Neural progenitor cell (in vitro differentiated cells): ENCODE results near the gene BOLL. TPM values are rescaled to one million over a fixed set of nuclear protein-coding genes. Genes with fewer than 3 reads are reported as not detected.

ENCODE experiments used
- DNase-seq: peaks from one replicate; pipeline ENCODE4 v3.0.0-alpha.2; 2016; ENCODE audit warnings: low spot score
- H2AFZ ChIP-seq: fragments of 200-600 bp; sonication (generic); replicated peaks from 2 replicates; pipeline ENCODE4 v1.6.1; 2016; ENCODE audit warnings: antibody characterized with exemption
- H3F3A ChIP-seq: fragments of 200-600 bp; sonication (generic); 2 replicates; pipeline ENCODE4 v1.6.1; 2016; ENCODE audit warnings: antibody characterized with exemption, low read depth
- H3K27ac ChIP-seq: fragments of 200-600 bp; sonication (generic); 2 replicates; pipeline ENCODE4 v1.5.1; 2016; ENCODE audit warnings: mild to moderate bottlenecking
- H3K27me3 ChIP-seq: fragments of 200-600 bp; sonication (generic); 2 replicates; pipeline ENCODE4 v1.6.1; 2016; ENCODE audit warnings: mild to moderate bottlenecking, moderate library complexity
- H3K36me3 ChIP-seq: fragments of 200-600 bp; sonication (generic); 2 replicates; pipeline ENCODE4 v1.5.1; 2016
- H3K4me1 ChIP-seq: fragments of 200-600 bp; sonication (generic); 2 replicates; pipeline ENCODE4 v1.6.1; 2016; ENCODE audit warnings: mixed run types
- H3K4me2 ChIP-seq: fragments of 200-600 bp; sonication (generic); 2 replicates; pipeline ENCODE4 v1.6.1; 2016
- H3K4me3 ChIP-seq: fragments of 200-600 bp; sonication (generic); 2 replicates; pipeline ENCODE4 v1.5.1; 2016
- H3K79me2 ChIP-seq: fragments of 200-600 bp; sonication (generic); 2 replicates; pipeline ENCODE4 v1.6.1; 2016; ENCODE audit warnings: low read depth
- H3K9ac ChIP-seq: fragments of 200-600 bp; sonication (generic); 2 replicates; pipeline ENCODE4 v1.6.1; 2016
- H3K9me3 ChIP-seq: fragments of 200-600 bp; sonication (generic); 2 replicates; pipeline ENCODE4 v1.5.1; 2016; ENCODE audit warnings: low read depth
- H4K20me1 ChIP-seq: fragments of 200-600 bp; sonication (generic); 2 replicates; pipeline ENCODE4 v1.6.1; 2016; ENCODE audit warnings: low read depth
- H3K27ac Mint-ChIP-seq: 3 replicates; pipeline ENCODE4 v1.8.0; 2021; ENCODE audit warnings: mixed read lengths
- H3K27me3 Mint-ChIP-seq: 2 replicates; pipeline ENCODE4 v1.8.0; 2022; ENCODE audit warnings: low read depth, mild to moderate bottlenecking, inconsistent platforms, moderate library complexity, mixed read lengths; ENCODE audit not compliant: insufficient read depth
- H3K36me3 Mint-ChIP-seq: 3 replicates; pipeline ENCODE4 v1.8.0; 2021; ENCODE audit warnings: mixed read lengths
- H3K4me1 Mint-ChIP-seq: 3 replicates; pipeline ENCODE4 v1.8.0; 2021; ENCODE audit warnings: mixed read lengths
- H3K4me3 Mint-ChIP-seq: 3 replicates; pipeline ENCODE4 v1.8.0; 2021; ENCODE audit warnings: mild to moderate bottlenecking, moderate library complexity, mixed read lengths
- H3K9me3 Mint-ChIP-seq: 3 replicates; pipeline ENCODE4 v1.8.0; 2020; ENCODE audit warnings: mixed read lengths
- CTCF ChIP-seq: fragments of 200-600 bp; sonication (generic); IDR thresholded peaks from 2 replicates; pipeline ENCODE4 v1.5.1; 2017; ENCODE audit warnings: antibody characterized with exemption, mild to moderate bottlenecking
- EZH2 ChIP-seq: fragments of 200-600 bp; sonication (generic); IDR thresholded peaks from 2 replicates; pipeline ENCODE4 v1.6.1; 2017; ENCODE audit warnings: antibody characterized with exemption, mild to moderate bottlenecking, moderate library complexity
- EZH2phosphoT487 ChIP-seq: fragments of 200-600 bp; sonication (generic); IDR thresholded peaks from 2 replicates; pipeline ENCODE4 v1.6.1; 2017; ENCODE audit warnings: antibody characterized with exemption
- total RNA-seq: library from RNA; depleted of rRNA; stranded (reverse); fragments of >200 nt; gene quantifications from 2 replicates; pipeline ENCODE4 v1.2.3, GENCODE V29; 2015; ENCODE audit warnings: low replicate concordance

Gene BOLL
- total RNA-seq, 1 donor from 2014 or later: not detected

- Histone ChIP-seq H2AFZ (peak overlapping the region; percentile 97), H3K27ac (no peak overlapping the region), H3K79me2 (no peaks in the 10 kb centered on the region), H3K9me3 (no peaks in the 10 kb centered on the region), H3K4me2 (peak overlapping the region; percentile 81), H3K4me3 (peak overlapping the region; percentile 63), H3K4me1 (no peaks in the 10 kb centered on the region), H3F3A (no peaks in the 10 kb centered on the region), H3K27me3 (peaks cover 47% of the 10 kb centered on the region), H3K9ac (no peak overlapping the region), H4K20me1 (no peaks in the 10 kb centered on the region), H3K36me3 (no peaks in the 10 kb centered on the region)
- no peaks in the 10 kb centered on the region for H3K4me1 Mint-ChIP-seq
- TF ChIP-seq EZH2 (peak; percentile 76), CTCF (peak; percentile 73), EZH2phosphoT487 (peak; percentile 63)
- H3K4me3 Mint-ChIP-seq: peak overlapping the region; percentile 27
- no peak overlapping the region for H3K27ac Mint-ChIP-seq
- H3K9me3 Mint-ChIP-seq: no peaks in the 10 kb centered on the region
- peak; percentile 76 for DNase-seq
- peaks cover 8% of the 10 kb centered on the region for H3K27me3 Mint-ChIP-seq
- no peaks in the 10 kb centered on the region for H3K36me3 Mint-ChIP-seq
These were observed 1.1 kb upstream of the BOLL start for GRCh38 chr2:197786010-197786877.

GRCh38 chr2:197782126-197782525 is 3.0 kb downstream of the BOLL start:
- Histone ChIP-seq H3K4me3 (no peak overlapping the region), H3K4me1 (no peaks in the 10 kb centered on the region), H4K20me1 (no peaks in the 10 kb centered on the region), H3K79me2 (no peaks in the 10 kb centered on the region), H3F3A (peaks cover 5% of the 10 kb centered on the region), H3K9me3 (no peaks in the 10 kb centered on the region), H3K27ac (no peak overlapping the region), H2AFZ (no peak overlapping the region), H3K27me3 (peaks cover 27% of the 10 kb centered on the region), H3K4me2 (no peak overlapping the region), H3K36me3 (no peaks in the 10 kb centered on the region), H3K9ac (no peak overlapping the region)
- no peak overlapping the region for H3K4me3 Mint-ChIP-seq
- H3K27ac Mint-ChIP-seq: no peak overlapping the region
- H3K4me1 Mint-ChIP-seq: no peaks in the 10 kb centered on the region
- no peak for DNase-seq
- TF ChIP-seq EZH2 (no peak), EZH2phosphoT487 (no peak), CTCF (no peak)
- H3K36me3 Mint-ChIP-seq: no peaks in the 10 kb centered on the region
- no peaks in the 10 kb centered on the region for H3K9me3 Mint-ChIP-seq
- peaks cover 3% of the 10 kb centered on the region for H3K27me3 Mint-ChIP-seq

- Histone ChIP-seq H3K36me3 (no peaks in the 10 kb centered on the region), H3K4me2 (no peak overlapping the region), H3K4me3 (no peak overlapping the region), H2AFZ (no peak overlapping the region), H3K4me1 (no peaks in the 10 kb centered on the region), H3K9ac (no peak overlapping the region), H3K79me2 (no peaks in the 10 kb centered on the region), H3F3A (peaks cover 5% of the 10 kb centered on the region), H3K27me3 (peaks cover 7% of the 10 kb centered on the region), H4K20me1 (no peaks in the 10 kb centered on the region), H3K27ac (no peak overlapping the region), H3K9me3 (no peaks in the 10 kb centered on the region)
- H3K4me3 Mint-ChIP-seq: no peak overlapping the region
- H3K36me3 Mint-ChIP-seq: no peaks in the 10 kb centered on the region
- TF ChIP-seq EZH2: no peak
- TF ChIP-seq CTCF: no peak
- TF ChIP-seq EZH2phosphoT487: no peak
- no peak overlapping the region for H3K27ac Mint-ChIP-seq
- no peaks in the 10 kb centered on the region for H3K4me1 Mint-ChIP-seq
- DNase-seq: no peak
- H3K27me3 Mint-ChIP-seq: no peaks in the 10 kb centered on the region
- H3K9me3 Mint-ChIP-seq: no peaks in the 10 kb centered on the region
These were observed 5.9 kb downstream of the BOLL start for GRCh38 chr2:197779261-197779660.
